ENCODE results near the gene PRKAG3. TPM values are rescaled to one million over a fixed set of nuclear protein-coding genes. Genes with fewer than 3 reads are reported as not detected.

The PRKAG3 gene
- total RNA-seq (2011; cell fraction: chromatin; rRNA removed; ENCODE audit: low replicate concordance), result not detected in 2 replicates
- not detected in 2 replicates for total RNA-seq (2011; cell fraction: nucleolus; rRNA removed)
- total RNA-seq (2011; cell fraction: nucleoplasm; rRNA removed), result not detected in 2 replicates
- total RNA-seq (2014; rRNA removed) (not detected in 2 replicates), total RNA-seq (2014; rRNA removed; fragmentation: Illumina TruSeq; extraction: Trizol) (not detected in 2 replicates), total RNA-seq (2015; rRNA removed; fragmentation: Illumina TruSeq; extraction: Trizol) (not detected in 2 replicates), total RNA-seq (2021) (not detected in 2 replicates), polyA plus RNA-seq (2011; rRNA removed) (not detected in 2 replicates), polyA plus RNA-seq (2014; fragmentation: Illumina TruSeq; extraction: Trizol) (not detected in 2 replicates), polyA plus RNA-seq (2014; fragmentation: Nextera tagmentation; extraction: Ambion mirVana) (not detected), polyA plus RNA-seq (2014; rRNA removed) (not detected in 2 replicates), polyA minus RNA-seq (2011; rRNA and poly(A)+ RNA removed) (not detected in 2 replicates), Bru-seq, nascent RNA (not detected), BruChase-seq, experiment 1, labeled RNA remaining after a 2-hour chase (not detected), BruChase-seq, experiment 2, labeled RNA remaining after a 6-hour chase (not detected)
- not detected in 2 replicates for polyA plus RNA-seq (2011; cell fraction: cytosol; rRNA removed)
- polyA plus RNA-seq (2011; cell fraction: nucleus; rRNA removed), result not detected in 2 replicates
- polyA plus RNA-seq (2012), result not detected in 2 replicates
- not detected in 2 replicates for polyA minus RNA-seq (2011; cell fraction: cytosol; rRNA and poly(A)+ RNA removed)
- not detected in 2 replicates for polyA minus RNA-seq (2011; cell fraction: nucleus; rRNA and poly(A)+ RNA removed)
- long read RNA-seq, experiment 1, result 0 reads
- long read RNA-seq, experiment 2, result 0 reads
- long read RNA-seq, experiment 3, result 0 reads

GRCh38 chr2:218831378-218831990 is at the start of gene PRKAG3:
Gene PRKAG3 (minus strand): TSS chr2:218831803.
- BruUV-seq (replicated peaks), result no TSS peak
- Histone ChIP-seq H3K9me1 (ENCODE audit: control insufficient read depth, insufficient read depth, low read length) (no peaks in the 10 kb centered on the region), H3K4me1 (replicated peaks in 1 of 2; ENCODE audit: control insufficient read depth in 2 of 2, insufficient read depth in 2 of 2, low read length in 2 of 2) (peaks cover 0 to 10% of the 10 kb centered on the region in 2 experiments; a peak in 1 of 5 replicates), H3K27ac (ENCODE audit: extremely low read depth, low read depth, low read length) (no peak within 1 kb of the TSS), H3K9me3 (replicated peaks; ENCODE audit: control insufficient read depth, insufficient read depth, low read depth, low read length) (no peaks in the 10 kb centered on the region), H2AFZ (ENCODE audit: low read depth, low read length) (no peak within 1 kb of the TSS), H3K36me3 (ENCODE audit: control insufficient read depth, insufficient read depth, low read length) (no peaks in the 10 kb centered on the region), H3K79me2 (ENCODE audit: control insufficient read depth, insufficient read depth, low read length) (no peaks in the 10 kb centered on the region), H4K20me1 (replicated peaks; ENCODE audit: control insufficient read depth, insufficient read depth, low read length) (no peaks in the 10 kb centered on the region), H3K9ac (ENCODE audit: insufficient read depth in 1 of 2, low read depth in 2 of 2, low read length in 2 of 2) (no peak within 1 kb of the TSS; a peak in 1 of 4 replicates), H3K27me3 (ENCODE audit: control insufficient read depth in 2 of 2, insufficient read depth in 2 of 2, low read length in 2 of 2) (peaks cover 4 to 72% of the 10 kb centered on the region in 2 experiments; a peak in 3 of 5 replicates), H3K4me2 (ENCODE audit: insufficient read depth, low read length) (no peak within 1 kb of the TSS), H3K4me3 (no peak within 1 kb of the TSS)
- intact Hi-C loops (cut with micrococcal nuclease) (no loop called here), in situ Hi-C loops (cut with MboI) (no loop called here)
- FAIRE-seq, result no peak
- no peak for TF ChIP-seq TAF9B (IDR thresholded peaks at IDR 0.05; ENCODE audit: partially characterized antibody)
- no peak for TF ChIP-seq C11orf30 (IDR thresholded peaks at IDR 0.05; ENCODE audit: low read depth)
- no peak for TF ChIP-seq ZNF644 (tag; IDR thresholded peaks at IDR 0.05; ENCODE audit: low read depth)
- TF ChIP-seq GTF2F1 (IDR thresholded peaks at IDR 0.05; ENCODE audit: low read depth, low read length), result no peak
- DNase-seq (ENCODE audit: extremely low read depth in 1 of 4, low spot score in 3 of 4), result no peak
- POLR2A ChIA-PET, result interaction anchor here (1.2 kb wide), 1 partner anchor 109 kb away, joined by 6 read pairs; no protein-coding TSS in a partner anchor
- CTCF ChIA-PET (ENCODE audit: low intra/inter-chr PET ratio), result no interaction called here
- ATAC-seq, result no peak
- WGBS (ENCODE audit: insufficient coverage, low coverage, missing lambda C conversion rate), result 3% methylated on average over 16 of the region's 18 CpGs

Measured in K562 (cell line).